ENCODE results near the gene PCDHGA10. TPM values are rescaled to one million over a fixed set of nuclear protein-coding genes. Genes with fewer than 3 reads are reported as not detected.
"Not testable (repeated sequence)": the region's sequence is repeated elsewhere in the genome, so short reads cannot be mapped to it uniquely, and the experiment has no call there.

The PCDHGA10 gene
- total RNA-seq, 2 donors from 2014 or later = 5.3 to 5.4 TPM

- TF ChIP-seq CTCF (IDR thresholded peaks at IDR 0.05) = no peak
- no peak for TF ChIP-seq POLR2A (IDR thresholded peaks at IDR 0.05)
- DNase-seq (no peak), ATAC-seq (no peak)
- Histone ChIP-seq H3K4me1 (no peaks in the 10 kb centered on the region), H3K36me3 (replicated peaks in 1 of 2; ENCODE audit: insufficient read depth in 1 of 2, low read depth in 2 of 2) (no peaks in the 10 kb centered on the region), H3K4me3 (no peak overlapping the region), H3K27me3 (no peaks in the 10 kb centered on the region), H3K27ac (no peak overlapping the region), H3K9me3 (peaks cover 0 to 68% (median 20%) of the 10 kb centered on the region in 3 donors)
- intact Hi-C loops (cut with DNase I) = no loop called here
- WGBS, 2 donors = 29 to 43% methylated on average over 10 of the region's 10 CpGs
Observed at GRCh38 chr5:141388661-141389060, 24.1 kb upstream of the PCDHGA10 start.

GRCh38 chr5:141389153-141390042 lies 23.4 kb upstream of the PCDHGA10 start:
- H3K9me3 ChIP-seq = peaks cover 0 to 67% (median 18%) of the 10 kb centered on the region in 3 donors

GRCh38 chr5:141392429-141393198 lies 20.2 kb upstream of the PCDHGA10 start, which contains the start of gene PCDHGA8:
PCDHGA8 (plus strand) TSS chr5:141392633; CDS start chr5:141392814, 181 bp downstream.
- no peak for DNase-seq
- TF ChIP-seq POLR2A (IDR thresholded peaks at IDR 0.05) = no peak
- peak in 1 of 7 experiments; percentile 8 for TF ChIP-seq CTCF (IDR thresholded peaks at IDR 0.05)
- 20 to 32% methylated on average over 37 to 38 of the region's 38 CpGs for WGBS, 2 donors
- H3K36me3 ChIP-seq (replicated peaks in 1 of 2; ENCODE audit: insufficient read depth in 1 of 2, low read depth in 2 of 2) = no peaks in the 10 kb centered on the region
- ATAC-seq = no peak
- H3K27me3 ChIP-seq = no peaks in the 10 kb centered on the region
- H3K9me3 ChIP-seq = peaks cover 0 to 67% (median 21%) of the 10 kb centered on the region in 3 donors
- intact Hi-C loops (cut with DNase I) = no loop called here
- H3K4me1 ChIP-seq = no peaks in the 10 kb centered on the region
- no peak within 1 kb of the TSS for H3K27ac ChIP-seq
- no peak within 1 kb of the TSS for H3K4me3 ChIP-seq

More at GRCh38 chr5:141389153-141390042, 23.4 kb upstream of the PCDHGA10 start:
- Histone ChIP-seq H3K4me3 (no peak overlapping the region), H3K27me3 (no peaks in the 10 kb centered on the region), H3K27ac (no peak overlapping the region), H3K4me1 (no peaks in the 10 kb centered on the region), H3K36me3 (replicated peaks in 1 of 2; ENCODE audit: insufficient read depth in 1 of 2, low read depth in 2 of 2) (no peaks in the 10 kb centered on the region)
- intact Hi-C loops (cut with DNase I) = no loop called here
- WGBS, 2 donors = 22 to 36% methylated on average over 22 to 73 of the region's 77 CpGs
- ATAC-seq = no peak
- no peak for DNase-seq
- TF ChIP-seq CTCF (IDR thresholded peaks at IDR 0.05) (no peak), POLR2A (IDR thresholded peaks at IDR 0.05) (no peak)

GRCh38 chr5:141393267-141393666 lies 19.5 kb upstream of the PCDHGA10 start:
- no peak for ATAC-seq
- intact Hi-C loops (cut with DNase I) = no loop called here
- TF ChIP-seq CTCF (IDR thresholded peaks at IDR 0.05) (no peak), POLR2A (IDR thresholded peaks at IDR 0.05) (no peak)
- Histone ChIP-seq H3K9me3 (peaks cover 0 to 66% (median 21%) of the 10 kb centered on the region in 3 donors), H3K36me3 (replicated peaks in 1 of 2; ENCODE audit: insufficient read depth in 1 of 2, low read depth in 2 of 2) (no peaks in the 10 kb centered on the region), H3K4me1 (no peaks in the 10 kb centered on the region), H3K27me3 (no peaks in the 10 kb centered on the region), H3K27ac (no peak overlapping the region), H3K4me3 (no peak overlapping the region)
- 22 to 42% methylated on average over 21 of the region's 21 CpGs for WGBS, 2 donors
- DNase-seq = no peak

- H3K36me3 ChIP-seq (replicated peaks in 1 of 2; ENCODE audit: insufficient read depth in 1 of 2, low read depth in 2 of 2); DNase-seq; H3K27ac ChIP-seq; H3K4me1 ChIP-seq; H3K27me3 ChIP-seq; ATAC-seq; H3K4me3 ChIP-seq; intact Hi-C loops (cut with DNase I): not testable (repeated sequence)
- H3K9me3 ChIP-seq = peaks cover 0 to 63% (median 17%) of the 10 kb centered on the region in 3 donors
- 29 to 35% methylated on average over 7 to 40 of the region's 53 CpGs for WGBS, 2 donors
Observed at GRCh38 chr5:141394401-141395187, 18.2 kb upstream of the PCDHGA10 start.
